Sigmoid colon (tissue), 7 donors: ENCODE data around the gene BRSK2. TPM values are rescaled to one million over a fixed set of nuclear protein-coding genes. Genes with fewer than 3 reads are reported as not detected.
"Not testable (repeated sequence)": the region's sequence is repeated elsewhere in the genome, so short reads cannot be mapped to it uniquely, and the experiment has no call there.

ENCODE experiments used
- DNase-seq: peaks from one replicate; pipeline ENCODE4 v3.0.0-alpha.2; 2019
- H3K27ac ChIP-seq, 4 donors: fragments of 200-600 bp; sonication (generic); one replicate each; pipeline ENCODE4 v1.5.1; 2016 to 2019; ENCODE audit warnings: mild to moderate bottlenecking in 1 of 4
- H3K27me3 ChIP-seq, 3 donors: fragments of 200-600 bp; sonication (generic); one replicate each; pipeline ENCODE4 v1.5.1; 2019; ENCODE audit warnings: mild to moderate bottlenecking in 1 of 3
- H3K36me3 ChIP-seq, 4 donors: fragments of 200-600 bp; sonication (generic); one replicate each; pipeline ENCODE4 v1.5.1; 2016 to 2019
- H3K4me1 ChIP-seq, 4 donors: fragments of 200-600 bp; sonication (generic); one replicate each; pipeline ENCODE4 v1.5.1; 2017 to 2019
- H3K4me3 ChIP-seq, 4 donors: fragments of 200-600 bp; sonication (generic); one replicate each; pipeline ENCODE4 v1.5.1; 2017 to 2019; ENCODE audit warnings: mild to moderate bottlenecking in 2 of 4, moderate library complexity in 1 of 4
- H3K9me3 ChIP-seq, 4 donors: fragments of 200-600 bp in 3 of 4; sonication (generic) in 3 of 4; one replicate each; pipeline versions ENCODE4 v1.5.1 to v1.6.1; 2013 to 2019
- CTCF ChIP-seq, 4 experiments: fragments of 450-650 bp in 3 of 4; fragments of 200-600 bp in 1 of 4; IDR thresholded peaks; one replicate each; pipeline ENCODE4 v1.5.1; 2016 to 2019; ENCODE audit warnings: antibody characterized with exemption in 4 of 4, mild to moderate bottlenecking in 3 of 4, moderate library complexity in 2 of 4
- EP300 ChIP-seq, 4 donors: sonication (generic); formaldehyde crosslinking; IDR thresholded peaks; one replicate each; pipeline ENCODE4 v1.6.1; 2017; ENCODE audit warnings: antibody characterized with exemption in 4 of 4
- POLR2A ChIP-seq, 2 donors: fragments of 450-650 bp; IDR thresholded peaks; one replicate each; pipeline ENCODE4 v1.6.1; 2016; ENCODE audit warnings: antibody characterized with exemption in 2 of 2, mild to moderate bottlenecking in 2 of 2, moderate library complexity in 2 of 2
- POLR2AphosphoS5 ChIP-seq, 4 donors: sonication (generic); formaldehyde crosslinking; IDR thresholded peaks; one replicate each; pipeline ENCODE4 v1.6.1; 2017; ENCODE audit warnings: antibody characterized with exemption in 4 of 4
- WGBS, 2 donors: extraction: QIAGEN DNeasy Blood & Tissue Kit; methylation state at CpG; one replicate each; pipeline ENCODE4 v1.1.7; 2013; 5-methylcytosine and 5-hydroxymethylcytosine counted together
- intact Hi-C: fragments of 100-400 bp; cut with DNase I; formaldehyde crosslinking; loops from one replicate; pipeline ENCODE4 v1.15.1; 2023
- polyA plus RNA-seq, 3 donors: library from polyadenylated mRNA; stranded (reverse); fragments of 200-250 nt; gene quantifications; one replicate each; pipeline ENCODE4 v1.2.3, GENCODE V29; 2013
- total RNA-seq, 4 donors: library from RNA; depleted of rRNA; stranded (reverse); fragments of >200 nt; gene quantifications; one replicate each; pipeline ENCODE4 v1.1.0, GENCODE V29; 2016
- donor health status: healthy with polysubstance abuse.
- donor health status: Bipolar disorder and iron deficiency.
- donor health status: healthy.

Gene BRSK2
- total and polyA plus RNA-seq, 7 donors, result 1.7 to 3.2 (median 1.9) TPM; not detected in 2

DNA sequence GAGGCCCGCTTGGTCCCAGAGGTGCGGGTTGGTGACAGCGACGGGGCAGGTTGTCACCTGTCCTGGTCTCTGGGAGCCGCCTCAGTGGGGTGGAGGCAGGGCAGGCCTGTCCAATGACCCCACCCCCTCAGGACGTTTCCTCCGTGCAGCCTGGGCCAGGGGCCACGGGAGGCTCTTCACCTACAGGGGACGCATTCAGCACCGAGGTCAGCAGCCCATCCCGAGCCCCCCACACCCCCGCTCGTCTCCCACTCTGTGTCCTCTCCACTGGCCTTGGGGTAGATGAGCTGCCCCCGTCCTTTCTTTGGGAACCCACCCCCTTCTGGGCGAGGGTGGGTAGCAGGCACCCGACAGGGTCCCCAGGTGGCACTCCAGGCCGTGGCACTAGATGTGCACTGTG is 35.7 kb downstream of the BRSK2 start:
- intact Hi-C loops, result no loop called here
- no peaks in the 10 kb centered on the region for H3K36me3 ChIP-seq
- 70 to 72% methylated on average over 17 of the region's 17 CpGs for WGBS, 2 donors
- H3K9me3 ChIP-seq, result no peaks in the 10 kb centered on the region
- H3K4me1 ChIP-seq, result no peaks in the 10 kb centered on the region
- TF ChIP-seq CTCF (IDR thresholded peaks at IDR 0.05) (no peak), POLR2AphosphoS5 (IDR thresholded peaks at IDR 0.05) (no peak), POLR2A (IDR thresholded peaks at IDR 0.05) (no peak), EP300 (IDR thresholded peaks at IDR 0.05) (no peak)
- peaks cover 0 to 25% (median 16%) of the 10 kb centered on the region in 3 donors for H3K27me3 ChIP-seq
- DNase-seq, result no peak
- H3K4me3 ChIP-seq, result no peak overlapping the region
- no peak overlapping the region for H3K27ac ChIP-seq

GRCh38 chr11:1428762-1429316 is 39.1 kb downstream of the BRSK2 start:
- peaks cover 0 to 34% (median 14%) of the 10 kb centered on the region in 3 donors for H3K27me3 ChIP-seq
- no peak overlapping the region for H3K27ac ChIP-seq
- H3K4me3 ChIP-seq, result no peak overlapping the region
- no peaks in the 10 kb centered on the region for H3K36me3 ChIP-seq
- 73 to 88% methylated on average over 20 to 22 of the region's 22 CpGs for WGBS, 2 donors
- no peak for TF ChIP-seq POLR2A (IDR thresholded peaks at IDR 0.05)
- TF ChIP-seq CTCF (IDR thresholded peaks at IDR 0.05), result no peak
- TF ChIP-seq POLR2AphosphoS5 (IDR thresholded peaks at IDR 0.05), result no peak
- no peak for TF ChIP-seq EP300 (IDR thresholded peaks at IDR 0.05)
- intact Hi-C loops, result no loop called here
- no peak for DNase-seq
- H3K9me3 ChIP-seq, result no peaks in the 10 kb centered on the region
- H3K4me1 ChIP-seq, result no peaks in the 10 kb centered on the region

- Histone ChIP-seq H3K4me3 (no peak overlapping the region), H3K4me1 (peaks cover 0 to 7% (median 3%) of the 10 kb centered on the region in 4 donors), H3K9me3 (no peaks in the 10 kb centered on the region), H3K27me3 (peaks cover 4 to 52% (median 37%) of the 10 kb centered on the region in 3 donors), H3K36me3 (no peaks in the 10 kb centered on the region), H3K27ac (no peak overlapping the region)
- TF ChIP-seq EP300 (IDR thresholded peaks at IDR 0.05), result no peak
- TF ChIP-seq POLR2AphosphoS5 (IDR thresholded peaks at IDR 0.05), result no peak
- TF ChIP-seq POLR2A (IDR thresholded peaks at IDR 0.05), result no peak
- TF ChIP-seq CTCF (IDR thresholded peaks at IDR 0.05), result no peak
- 74 to 79% methylated on average over 15 of the region's 15 CpGs for WGBS, 2 donors
- intact Hi-C loops, result no loop called here
- no peak for DNase-seq
Observed at GRCh38 chr11:1433568-1433967, 43.8 kb downstream of the BRSK2 start.

- peaks cover 0 to 7% (median 3%) of the 10 kb centered on the region in 4 donors for H3K4me1 ChIP-seq
- H3K27ac ChIP-seq, result no peak overlapping the region
- no peaks in the 10 kb centered on the region for H3K36me3 ChIP-seq
- no peak overlapping the region for H3K4me3 ChIP-seq
- no peaks in the 10 kb centered on the region for H3K9me3 ChIP-seq
- peaks cover 4 to 58% (median 37%) of the 10 kb centered on the region in 3 donors for H3K27me3 ChIP-seq
- DNase-seq, result no peak
- intact Hi-C loops, result no loop called here
- 54 to 73% methylated on average over 29 of the region's 29 CpGs for WGBS, 2 donors
- TF ChIP-seq POLR2A (IDR thresholded peaks at IDR 0.05), result no peak
- no peak for TF ChIP-seq EP300 (IDR thresholded peaks at IDR 0.05)
- no peak for TF ChIP-seq POLR2AphosphoS5 (IDR thresholded peaks at IDR 0.05)
- no peak for TF ChIP-seq CTCF (IDR thresholded peaks at IDR 0.05)
Observed at GRCh38 chr11:1433977-1434640, 44.4 kb downstream of the BRSK2 start.

DNA sequence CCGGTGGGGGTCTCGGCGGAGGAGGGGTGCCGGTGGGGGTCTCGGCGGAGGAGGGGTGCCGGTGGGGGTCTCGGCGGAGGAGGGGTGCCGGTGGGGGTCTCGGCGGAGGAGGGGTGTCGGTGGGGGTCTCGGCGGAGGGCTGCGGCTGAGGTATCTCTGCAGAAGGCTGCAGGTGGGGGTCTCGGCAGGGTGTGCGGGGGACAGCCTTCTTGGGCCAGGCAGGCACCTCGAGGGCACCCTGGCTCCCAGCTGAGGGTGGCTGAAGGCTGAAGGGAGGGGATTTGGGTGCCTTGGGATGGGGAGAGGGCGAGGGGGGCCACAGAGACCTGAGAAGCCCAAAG is 45.7 kb downstream of the BRSK2 start:
- DNase-seq, H3K9me3 ChIP-seq, H3K36me3 ChIP-seq, H3K4me1 ChIP-seq, H3K27ac ChIP-seq, H3K4me3 ChIP-seq, intact Hi-C loops: not testable (repeated sequence)
- 82 to 88% methylated on average over 14 to 15 of the region's 20 CpGs for WGBS, 2 donors
- peaks cover 4 to 71% (median 37%) of the 10 kb centered on the region in 3 donors for H3K27me3 ChIP-seq
